Parathyroid adenoma (tissue), 2 donors: ENCODE measurements around the gene STOML1.
"Not testable (repeated sequence)": the region's sequence is repeated elsewhere in the genome, so short reads cannot be mapped to it uniquely, and the experiment has no call there.

Experiments
- H2AFZ ChIP-seq: fragments of 300-600 bp; sonication (generic); one replicate; pipeline ENCODE4 v1.7.0; 2017; ENCODE audit warnings: antibody characterized with exemption, mild to moderate bottlenecking
- H3K27ac ChIP-seq: fragments of 300-600 bp; sonication (generic); one replicate; pipeline ENCODE4 v1.7.0; 2017
- H3K27me3 ChIP-seq: fragments of 300-600 bp; sonication (generic); one replicate; pipeline ENCODE4 v1.7.0; 2017; ENCODE audit warnings: low read length; ENCODE audit not compliant: control insufficient read depth, insufficient read depth
- H3K36me3 ChIP-seq: fragments of 300-600 bp; sonication (generic); one replicate; pipeline ENCODE4 v1.7.0; 2017; ENCODE audit warnings: low read length; ENCODE audit not compliant: control insufficient read depth, insufficient read depth
- H3K4me1 ChIP-seq: fragments of 300-600 bp; sonication (generic); one replicate; pipeline ENCODE4 v1.7.0; 2017; ENCODE audit warnings: control low read depth
- H3K4me2 ChIP-seq: fragments of 300-600 bp; sonication (generic); one replicate; pipeline ENCODE4 v1.7.0; 2017; ENCODE audit warnings: low read length
- H3K4me3 ChIP-seq: fragments of 300-600 bp; sonication (generic); one replicate; pipeline ENCODE4 v1.7.0; 2017; ENCODE audit warnings: low read depth, low read length
- H3K79me2 ChIP-seq: fragments of 300-600 bp; sonication (generic); one replicate; pipeline ENCODE4 v1.7.0; 2017; ENCODE audit warnings: control low read depth
- H3K9ac ChIP-seq: fragments of 300-600 bp; sonication (generic); one replicate; pipeline ENCODE4 v1.7.0; 2017; ENCODE audit warnings: mild to moderate bottlenecking
- H3K9me3 ChIP-seq: fragments of 300-600 bp; sonication (generic); one replicate; pipeline ENCODE4 v1.7.0; 2017; ENCODE audit warnings: low read length; ENCODE audit not compliant: control insufficient read depth
- TF ChIP-seq, protein P1 (sequence below): fragments of 300-600 bp; sonication (generic); IDR thresholded peaks from one replicate; pipeline ENCODE4 v1.7.0; 2017; ENCODE audit warnings: antibody characterized with exemption, mild to moderate bottlenecking
- donor health status: primary hyperparathyroidism.

STOML1 gene

DNA sequence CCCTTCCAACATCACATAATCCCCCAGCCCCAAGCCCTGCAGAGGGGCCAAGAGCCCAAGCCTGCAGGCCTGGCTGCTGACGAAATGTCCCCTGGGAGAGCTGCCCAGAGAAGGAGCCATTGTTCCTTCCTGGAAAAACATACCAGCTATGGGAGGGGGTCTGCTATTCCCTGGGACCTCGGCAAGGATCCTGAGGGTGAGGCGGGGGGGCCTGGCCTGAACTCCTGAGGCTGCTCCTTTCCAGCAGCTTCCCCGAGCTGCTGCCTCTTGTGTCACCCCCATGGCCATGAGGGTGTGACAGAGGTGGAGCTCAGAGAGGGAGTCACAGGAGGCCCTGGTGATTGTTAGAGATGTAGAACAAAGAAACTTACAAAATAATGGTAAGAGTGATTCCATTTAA lies 53.0 kb downstream of the STOML1 start:
- H3K27me3 ChIP-seq: no peaks in the 10 kb centered on the region
- TF ChIP-seq, protein P1, sequence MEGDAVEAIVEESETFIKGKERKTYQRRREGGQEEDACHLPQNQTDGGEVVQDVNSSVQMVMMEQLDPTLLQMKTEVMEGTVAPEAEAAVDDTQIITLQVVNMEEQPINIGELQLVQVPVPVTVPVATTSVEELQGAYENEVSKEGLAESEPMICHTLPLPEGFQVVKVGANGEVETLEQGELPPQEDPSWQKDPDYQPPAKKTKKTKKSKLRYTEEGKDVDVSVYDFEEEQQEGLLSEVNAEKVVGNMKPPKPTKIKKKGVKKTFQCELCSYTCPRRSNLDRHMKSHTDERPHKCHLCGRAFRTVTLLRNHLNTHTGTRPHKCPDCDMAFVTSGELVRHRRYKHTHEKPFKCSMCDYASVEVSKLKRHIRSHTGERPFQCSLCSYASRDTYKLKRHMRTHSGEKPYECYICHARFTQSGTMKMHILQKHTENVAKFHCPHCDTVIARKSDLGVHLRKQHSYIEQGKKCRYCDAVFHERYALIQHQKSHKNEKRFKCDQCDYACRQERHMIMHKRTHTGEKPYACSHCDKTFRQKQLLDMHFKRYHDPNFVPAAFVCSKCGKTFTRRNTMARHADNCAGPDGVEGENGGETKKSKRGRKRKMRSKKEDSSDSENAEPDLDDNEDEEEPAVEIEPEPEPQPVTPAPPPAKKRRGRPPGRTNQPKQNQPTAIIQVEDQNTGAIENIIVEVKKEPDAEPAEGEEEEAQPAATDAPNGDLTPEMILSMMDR: no peak
- peaks cover 6% of the 10 kb centered on the region for H3K79me2 ChIP-seq
- no peak overlapping the region for H3K4me2 ChIP-seq
- H3K4me3 ChIP-seq: no peak overlapping the region
- H3K4me1 ChIP-seq: peaks cover 39% of the 10 kb centered on the region
- H2AFZ ChIP-seq: no peak overlapping the region
- no peaks in the 10 kb centered on the region for H3K9me3 ChIP-seq
- H3K36me3 ChIP-seq: no peaks in the 10 kb centered on the region
- H3K27ac ChIP-seq: no peak overlapping the region
- H3K9ac ChIP-seq: no peak overlapping the region

DNA sequence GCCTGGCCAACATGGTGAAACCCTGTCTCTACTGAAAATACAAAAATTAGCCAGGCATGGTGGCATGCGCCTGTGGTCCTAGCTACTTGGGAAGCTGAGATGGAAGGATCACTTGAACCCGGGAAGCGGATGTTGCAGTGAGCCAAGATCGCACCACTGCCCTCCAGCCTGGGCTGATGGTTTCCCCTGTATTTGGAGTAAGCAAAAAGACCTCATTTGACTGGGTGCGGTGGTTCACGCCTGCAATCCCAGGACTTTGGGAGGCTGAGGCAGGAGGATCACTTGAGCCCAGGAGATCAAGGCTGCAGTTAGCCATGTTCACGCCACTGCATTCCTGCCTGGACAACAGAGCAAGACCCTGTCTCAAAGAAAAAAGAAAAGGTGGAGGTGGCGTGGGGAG lies 53.6 kb downstream of the STOML1 start:
- H3K9ac ChIP-seq, H3K27ac ChIP-seq, H3K79me2 ChIP-seq, H3K4me2 ChIP-seq, H3K36me3 ChIP-seq, H3K27me3 ChIP-seq, H3K4me3 ChIP-seq, H2AFZ ChIP-seq, H3K9me3 ChIP-seq: not testable (repeated sequence)
- peaks cover 43% of the 10 kb centered on the region for H3K4me1 ChIP-seq

DNA sequence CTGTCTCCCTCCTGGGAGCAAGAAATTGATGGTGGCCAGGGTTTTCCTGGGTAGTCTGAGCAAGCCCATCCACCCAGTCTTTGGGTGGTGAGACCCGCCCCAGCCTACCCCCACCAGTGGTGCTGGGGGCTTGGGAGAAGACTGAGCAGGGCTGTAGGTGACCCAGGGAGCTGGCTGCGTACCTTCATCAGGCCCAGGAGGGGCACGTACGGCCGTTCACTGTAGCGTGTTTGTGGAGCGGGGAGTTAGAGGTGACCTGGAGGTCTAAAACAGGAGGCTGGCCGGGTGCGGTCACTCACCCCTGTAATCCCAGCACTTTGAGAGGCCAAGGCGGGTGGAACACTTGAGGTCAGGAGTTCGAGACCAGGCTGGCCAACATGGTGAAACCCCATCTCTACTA lies 54.4 kb downstream of the STOML1 start:
- no peak overlapping the region for H3K27ac ChIP-seq
- H2AFZ ChIP-seq: no peak overlapping the region
- TF ChIP-seq, protein P1: no peak
- peaks cover 43% of the 10 kb centered on the region for H3K4me1 ChIP-seq
- peaks cover 6% of the 10 kb centered on the region for H3K79me2 ChIP-seq
- no peaks in the 10 kb centered on the region for H3K27me3 ChIP-seq
- no peak overlapping the region for H3K9ac ChIP-seq
- no peak overlapping the region for H3K4me2 ChIP-seq
- H3K4me3 ChIP-seq: no peak overlapping the region
- no peaks in the 10 kb centered on the region for H3K36me3 ChIP-seq
- no peaks in the 10 kb centered on the region for H3K9me3 ChIP-seq

DNA sequence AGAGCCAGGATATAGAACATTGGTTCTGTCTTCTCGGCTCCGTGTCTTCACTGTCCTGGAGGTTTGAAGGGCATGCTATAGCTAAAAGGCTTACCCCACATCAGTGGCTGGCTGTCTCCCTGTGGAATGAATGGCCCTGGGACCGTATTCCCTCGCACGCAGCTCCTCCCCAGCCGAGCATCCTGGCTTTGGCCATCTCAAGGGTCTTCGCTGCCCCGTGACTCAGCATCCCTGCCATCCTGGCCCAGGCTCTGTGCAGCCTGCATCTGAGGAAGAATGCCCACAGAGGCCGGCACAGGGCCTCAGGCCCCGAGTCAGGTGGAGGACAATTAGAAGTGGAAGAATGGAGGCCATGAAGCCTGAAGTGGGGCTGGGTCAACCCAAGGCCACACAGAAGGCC lies 54.8 kb downstream of the STOML1 start:
- peaks cover 6% of the 10 kb centered on the region for H3K79me2 ChIP-seq
- H3K27me3 ChIP-seq: no peaks in the 10 kb centered on the region
- no peak overlapping the region for H3K27ac ChIP-seq
- no peak overlapping the region for H3K4me2 ChIP-seq
- TF ChIP-seq, protein P1: no peak
- no peak overlapping the region for H3K9ac ChIP-seq
- H3K9me3 ChIP-seq: no peaks in the 10 kb centered on the region
- H2AFZ ChIP-seq: no peak overlapping the region
- no peak overlapping the region for H3K4me3 ChIP-seq
- peaks cover 43% of the 10 kb centered on the region for H3K4me1 ChIP-seq
- H3K36me3 ChIP-seq: no peaks in the 10 kb centered on the region

DNA sequence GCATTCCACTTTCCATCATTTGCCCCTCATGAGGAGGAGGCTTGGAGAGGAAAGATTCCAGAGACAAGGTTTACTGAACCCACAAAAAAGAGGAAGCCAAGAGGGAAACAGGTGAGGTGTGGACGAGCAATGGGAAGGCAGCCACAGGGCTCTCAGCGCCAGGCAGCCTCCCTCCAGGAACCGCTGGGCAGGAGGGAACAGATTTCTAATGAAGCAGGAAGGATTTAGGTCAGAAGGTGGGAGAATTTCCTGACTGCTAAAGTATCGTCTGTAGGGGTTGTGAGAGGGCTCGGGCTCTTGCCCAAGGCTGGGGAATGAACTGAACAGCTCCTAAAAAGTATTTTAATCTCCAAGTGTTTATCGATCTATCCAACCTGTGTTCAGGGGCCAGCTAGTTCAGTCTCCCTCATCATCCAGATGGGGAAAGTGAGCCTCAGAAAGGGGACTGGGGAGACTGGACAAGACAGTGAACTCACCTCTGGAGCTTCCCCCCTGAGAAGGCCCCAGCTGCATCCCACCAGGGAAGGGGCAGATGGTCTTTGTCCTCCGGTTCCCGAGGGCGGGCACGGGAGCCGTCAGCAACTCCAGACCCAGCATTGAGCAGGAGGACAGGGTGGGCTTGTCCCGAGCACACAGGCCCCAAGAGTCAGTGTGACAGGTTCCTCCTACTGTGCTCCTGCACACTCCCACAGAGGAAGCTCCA lies 55.4 kb downstream of the STOML1 start:
- Histone ChIP-seq H3K4me3 (no peak overlapping the region), H3K79me2 (peaks cover 6% of the 10 kb centered on the region), H2AFZ (peak overlapping the region; percentile 22), H3K27me3 (no peaks in the 10 kb centered on the region), H3K4me2 (peak overlapping the region; percentile 33), H3K27ac (peak overlapping the region; percentile 79), H3K9me3 (no peaks in the 10 kb centered on the region), H3K9ac (no peak overlapping the region), H3K4me1 (peaks cover 42% of the 10 kb centered on the region), H3K36me3 (no peaks in the 10 kb centered on the region)
- TF ChIP-seq, protein P1: no peak
